NCI-H446 treated with DMSO at 0.1 percent for 48 hours (cell line): ENCODE data around the gene DOCK4.

Experiments
- DNase-seq: peaks from one replicate; lab custom pipeline; 2025; lab: John Stamatoyannopoulos, UW

The DOCK4 gene

DNA sequence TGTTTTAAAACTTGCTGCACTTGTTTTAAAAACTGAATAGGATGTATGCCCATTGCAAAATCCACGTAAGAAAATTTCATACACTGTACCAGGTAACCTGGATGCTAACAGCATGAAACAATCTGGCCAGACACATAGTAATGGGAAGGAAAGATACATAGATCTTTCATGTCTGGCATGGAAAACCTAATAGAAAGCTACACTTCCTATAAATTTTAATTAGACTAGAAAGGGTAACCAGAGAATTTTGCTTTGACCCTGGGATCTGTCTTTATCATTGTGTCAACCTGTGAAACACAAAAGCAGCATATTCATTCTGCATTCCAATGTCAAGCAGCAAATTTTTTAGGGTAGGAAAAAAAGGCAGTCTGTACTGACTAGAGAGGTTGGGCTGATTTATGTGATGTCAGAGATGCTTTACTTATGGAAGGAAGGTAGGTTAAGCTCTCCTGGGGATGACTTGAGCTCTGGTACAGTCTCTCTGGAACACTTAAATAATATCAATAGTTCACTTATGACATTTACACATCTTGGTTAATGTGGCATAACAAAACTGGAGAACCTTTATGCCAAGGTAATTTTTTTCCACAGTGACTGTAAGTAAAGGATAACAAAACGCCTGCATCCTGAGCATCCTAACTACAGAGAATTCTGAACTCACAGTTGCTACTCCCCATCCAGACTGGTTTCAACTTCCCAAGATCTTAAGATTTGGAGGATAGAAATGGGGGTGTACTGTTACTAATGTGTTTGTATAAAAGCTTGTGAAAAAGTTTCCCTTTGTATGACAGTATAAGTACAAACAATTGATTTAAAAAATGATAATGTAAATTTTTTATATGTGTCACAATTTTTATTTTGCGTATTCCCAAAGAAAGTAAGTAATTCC, 44.7 kb downstream of the DOCK4 start:
- DNase-seq, result no peak

DNA sequence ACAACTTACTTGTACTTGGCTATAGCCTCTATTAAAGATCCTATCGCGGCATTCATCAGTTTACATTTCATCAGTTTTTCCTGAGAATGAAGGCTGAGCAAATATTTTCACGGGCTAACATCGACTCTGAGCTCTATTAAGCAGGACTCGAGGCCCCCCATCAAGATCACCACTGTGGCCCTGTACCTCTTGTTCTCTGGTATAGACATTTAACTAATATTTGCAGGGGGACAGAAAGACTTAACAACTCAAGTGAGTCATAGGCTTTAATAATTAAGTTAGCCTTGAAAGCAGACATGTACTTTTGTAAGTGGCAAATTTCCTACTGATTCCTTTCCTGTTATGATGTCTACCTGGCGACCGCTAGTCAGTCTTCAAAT, 45.4 kb downstream of the DOCK4 start:
- DNase-seq, result no peak

DNA sequence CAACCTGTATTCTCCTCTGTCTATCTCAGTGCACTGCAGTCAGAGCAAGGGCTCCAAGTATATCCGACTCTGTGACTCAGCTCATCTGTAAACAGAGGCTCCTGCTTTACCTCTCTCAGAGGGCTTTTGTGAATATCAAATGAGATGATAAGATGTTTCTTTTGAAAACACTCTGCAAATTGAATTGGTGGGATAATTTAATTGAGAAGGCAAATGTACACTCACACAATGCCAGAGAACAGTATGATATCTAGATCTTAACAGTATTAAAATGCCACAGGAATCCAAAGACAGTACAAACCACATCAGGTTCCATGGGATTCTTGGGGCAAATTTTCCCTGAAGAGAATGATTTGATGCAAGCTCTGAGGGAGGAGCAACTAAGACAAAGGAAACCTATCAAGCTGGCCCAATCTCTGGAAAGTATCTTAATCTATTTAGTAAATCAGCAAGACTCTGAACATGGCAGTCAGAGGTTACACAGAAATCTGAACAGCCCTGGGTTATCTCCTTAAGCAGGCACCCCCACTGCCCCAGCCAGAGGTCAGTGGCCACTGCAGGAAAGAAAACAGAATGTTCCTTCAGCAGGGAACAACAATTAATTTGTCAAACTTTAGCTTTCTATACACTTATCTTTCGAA, 45.9 kb downstream of the DOCK4 start:
- DNase-seq, result no peak

DNA sequence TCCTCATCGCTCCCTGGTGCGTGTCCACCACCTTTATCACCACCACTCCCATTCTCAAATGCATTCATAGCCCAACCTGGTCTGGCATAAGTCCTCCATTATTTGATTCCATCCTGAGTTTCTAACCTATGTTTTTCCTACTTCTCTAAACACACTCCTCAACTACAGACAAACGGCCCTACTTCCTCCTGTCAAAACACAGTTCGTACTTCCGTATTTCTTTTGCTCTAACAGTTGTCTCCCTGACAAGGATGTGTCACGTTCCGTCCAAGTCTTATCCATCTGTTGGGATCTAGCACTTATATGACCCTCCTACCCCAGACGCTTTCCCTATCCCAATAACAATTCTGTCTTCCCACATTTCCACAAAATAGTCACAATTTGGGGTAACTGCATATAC, 46.8 kb downstream of the DOCK4 start:
- DNase-seq, result no peak

DNA sequence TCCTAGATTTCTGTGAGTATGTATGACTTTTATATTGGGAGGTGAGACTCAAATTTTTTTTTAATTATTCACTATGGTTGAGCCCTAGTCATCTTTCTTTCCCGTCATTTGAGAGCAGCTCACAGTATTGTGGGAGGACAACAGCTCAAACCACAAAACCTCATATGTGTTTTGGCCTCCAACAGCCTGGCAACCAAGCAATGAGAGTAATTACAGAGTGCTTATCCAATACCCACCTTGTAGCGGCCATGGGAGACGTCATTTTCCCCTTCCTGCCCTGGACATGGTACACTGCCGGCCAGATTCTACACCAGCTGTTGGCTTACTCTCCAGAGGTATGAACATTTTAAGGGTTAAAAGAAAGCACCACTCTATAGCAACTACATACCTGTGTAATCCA, 49.1 kb downstream of the DOCK4 start:
- DNase-seq, result no peak

DNA sequence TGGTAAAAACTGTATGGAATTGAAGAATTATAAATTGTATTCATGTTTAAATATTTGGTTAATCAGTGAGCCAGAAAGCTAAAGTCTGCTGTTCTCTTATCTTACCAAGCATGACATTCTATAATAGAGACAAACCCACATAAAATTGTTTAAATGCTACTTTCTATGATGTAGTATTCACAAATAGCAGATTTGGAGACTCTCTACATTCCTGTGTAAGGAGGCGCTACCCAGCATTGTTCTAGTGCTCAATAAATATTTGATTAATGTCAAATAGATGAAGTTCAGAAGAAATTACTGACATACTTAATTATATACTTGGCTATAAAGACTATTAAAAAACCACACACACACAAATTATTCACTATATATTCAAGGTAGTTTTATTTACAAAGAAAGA, 49.8 kb downstream of the DOCK4 start:
- DNase-seq, result no peak

DNA sequence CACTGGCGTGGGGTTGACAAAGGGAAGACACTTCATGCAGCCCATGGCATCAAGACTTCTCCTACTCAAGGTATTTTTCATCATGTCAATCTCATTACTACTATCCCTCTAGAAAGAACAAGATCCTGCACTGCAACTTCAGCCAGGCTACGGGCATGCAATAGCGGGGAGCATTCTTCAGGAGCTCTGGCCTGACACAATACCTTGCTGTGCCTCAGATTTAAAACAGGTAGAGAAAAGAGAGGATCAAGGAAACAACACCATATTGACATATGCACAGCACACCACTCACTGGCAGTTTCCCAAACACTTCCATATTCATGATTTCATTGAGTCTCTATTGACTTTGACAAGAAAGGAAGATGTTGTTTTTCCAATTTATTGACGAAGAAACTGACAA, 51.5 kb downstream of the DOCK4 start:
- DNase-seq, result no peak

DNA sequence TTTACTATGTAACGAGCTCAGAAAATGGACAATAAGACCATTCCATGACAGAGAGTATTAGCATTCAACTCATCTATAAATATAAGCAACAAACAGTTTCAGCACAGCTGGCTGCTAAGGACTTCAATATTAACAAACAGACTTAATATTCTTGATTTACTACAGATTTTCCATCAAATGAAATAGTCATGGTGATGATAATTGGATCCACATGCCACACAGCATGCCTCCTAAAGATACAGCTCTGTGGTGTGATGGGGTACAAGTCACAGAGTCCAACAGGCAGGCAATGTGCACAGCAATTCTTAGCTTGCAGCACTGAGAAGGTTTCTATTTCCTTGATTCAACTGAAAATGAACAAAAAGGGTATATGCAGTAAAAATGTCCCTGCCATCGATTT, 54.0 kb downstream of the DOCK4 start:
- DNase-seq, result no peak

DNA sequence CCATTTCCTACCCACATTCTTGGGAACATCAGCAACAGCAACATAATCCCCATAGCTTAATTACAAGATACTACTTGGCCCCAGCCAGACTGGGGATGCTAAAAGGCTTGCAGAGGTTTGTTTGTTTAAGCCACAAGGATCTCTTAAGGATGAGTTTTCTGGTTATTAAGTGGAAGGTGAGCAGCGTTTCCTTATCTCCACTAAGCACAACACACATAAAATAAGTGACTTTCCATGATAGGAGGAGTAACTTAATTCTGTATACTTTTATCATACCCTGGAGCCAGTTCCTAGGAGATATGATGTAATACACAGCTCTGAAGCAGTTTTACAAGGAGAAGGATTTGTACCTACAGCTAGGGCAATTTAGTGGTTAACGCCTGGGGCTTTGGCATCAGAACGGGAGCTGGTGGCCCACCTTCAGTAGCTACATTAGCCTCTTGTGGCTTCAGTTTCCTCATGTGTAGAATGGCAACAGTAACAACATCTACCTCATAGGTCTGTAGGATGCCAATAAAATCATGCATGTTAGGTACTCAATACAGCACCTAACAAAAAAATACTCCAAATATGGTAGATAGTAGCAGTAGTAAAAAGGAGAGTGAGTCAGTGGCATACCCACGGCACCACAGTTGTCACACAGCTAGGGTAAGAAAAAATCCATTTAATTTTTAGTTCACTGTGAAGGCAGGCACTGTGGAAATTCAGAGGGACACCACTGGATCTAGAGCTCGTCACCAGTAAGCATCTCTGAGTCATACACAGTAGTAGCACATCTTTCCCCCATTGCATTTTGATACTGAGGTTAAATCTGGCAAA, 55.2 kb downstream of the DOCK4 start:
- DNase-seq, result no peak

DNA sequence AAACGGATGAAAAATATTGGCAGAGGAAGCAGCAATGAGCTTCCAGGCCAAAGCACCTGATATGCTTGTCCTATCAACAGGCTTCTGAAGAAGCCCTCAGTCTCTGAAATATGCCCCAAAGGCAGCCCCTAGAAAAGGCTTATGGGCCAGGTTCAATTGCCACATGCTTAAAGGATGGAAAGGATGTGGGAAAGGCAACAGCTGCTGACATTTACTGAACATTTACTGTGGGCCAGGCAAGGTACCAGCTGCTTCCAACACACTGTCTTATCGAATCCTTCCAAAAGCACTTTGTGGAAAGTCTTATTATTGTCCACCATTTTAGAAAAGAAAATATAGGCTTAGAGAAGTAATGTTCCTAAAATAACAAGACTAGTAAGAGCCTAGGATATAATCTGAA, 56.5 kb downstream of the DOCK4 start:
- peak; percentile 6 for DNase-seq

DNA sequence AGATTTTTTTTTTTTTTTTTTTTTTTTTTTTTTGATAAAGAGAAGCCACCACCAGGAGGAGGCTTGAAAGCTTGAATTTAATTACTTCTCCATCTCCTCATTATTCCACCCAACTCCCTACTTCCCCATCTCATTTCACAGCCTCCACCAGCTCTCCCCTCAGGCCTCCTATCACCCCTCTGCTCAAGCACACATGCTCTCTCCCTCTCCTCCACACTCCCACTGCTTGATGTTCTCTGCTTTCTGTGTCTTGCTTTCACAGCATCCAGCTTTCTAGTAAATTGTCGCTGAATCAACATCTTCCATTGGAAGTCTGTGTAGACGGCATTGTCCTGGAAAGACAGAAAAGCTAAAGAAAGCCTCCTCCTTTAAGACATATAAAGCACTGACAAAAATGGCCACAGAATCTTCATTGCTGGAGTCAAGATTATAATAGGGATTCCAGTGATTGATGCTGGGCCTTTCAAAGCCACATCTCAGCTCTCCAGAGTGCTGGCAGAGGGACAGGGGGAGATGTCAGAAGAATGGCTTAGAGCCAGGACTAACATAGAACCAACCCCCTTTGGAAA, 58.3 kb downstream of the DOCK4 start:
- peak; percentile 36 for DNase-seq

DNA sequence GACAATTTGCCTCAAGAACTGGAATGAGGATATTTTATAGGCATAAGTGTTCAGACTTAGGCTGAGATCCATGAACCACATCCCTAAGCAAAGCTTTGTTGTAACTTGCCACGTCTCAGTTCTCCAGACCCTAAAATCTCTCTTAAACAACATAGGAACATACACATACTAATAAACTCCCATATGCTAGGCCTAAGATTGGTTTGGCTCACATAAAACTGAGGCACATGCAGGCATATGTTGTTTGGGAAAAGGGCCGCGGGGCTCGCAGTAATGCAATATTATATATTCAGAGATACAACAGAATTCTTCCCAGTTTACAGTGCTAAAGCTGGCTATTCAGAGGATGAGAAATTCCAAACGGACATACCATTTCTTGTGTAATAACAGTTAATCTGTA, 61.0 kb downstream of the DOCK4 start:
- no peak for DNase-seq

DNA sequence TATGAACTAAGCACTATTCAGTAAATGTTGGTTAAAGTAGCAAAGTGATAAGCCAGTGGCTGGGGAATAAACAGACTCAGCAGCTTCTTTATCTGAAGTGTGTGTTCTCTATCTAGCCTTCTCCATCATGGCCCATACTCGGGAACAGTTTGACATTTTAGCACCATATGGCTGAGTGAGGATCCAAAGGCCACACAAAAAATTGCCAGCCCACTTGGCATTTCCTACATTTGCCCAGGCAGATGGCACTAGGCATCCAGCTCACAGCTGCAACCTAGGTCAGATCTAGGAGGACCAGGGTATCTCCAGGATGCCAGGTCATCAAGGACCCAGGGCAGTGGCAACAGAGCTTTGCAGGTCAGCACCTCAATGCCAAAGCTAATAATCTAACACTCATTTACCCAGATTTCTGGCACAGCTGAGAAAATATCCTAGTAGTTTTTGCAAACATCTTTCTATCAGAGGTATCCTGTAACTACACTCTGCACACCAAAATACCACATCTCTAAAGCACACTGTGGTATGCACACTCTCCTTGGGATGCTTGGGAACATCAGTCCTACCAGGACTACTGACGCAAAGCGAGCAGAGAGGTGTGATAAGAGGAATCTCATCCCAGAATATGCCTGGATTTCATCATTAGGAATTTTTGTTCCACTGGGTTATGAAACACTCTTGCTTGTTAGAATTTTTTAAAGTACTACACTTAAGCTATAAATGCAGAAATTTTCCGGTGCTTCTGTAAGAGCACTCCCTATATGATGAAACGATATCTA, 61.7 kb downstream of the DOCK4 start:
- DNase-seq, result peak; percentile 24

DNA sequence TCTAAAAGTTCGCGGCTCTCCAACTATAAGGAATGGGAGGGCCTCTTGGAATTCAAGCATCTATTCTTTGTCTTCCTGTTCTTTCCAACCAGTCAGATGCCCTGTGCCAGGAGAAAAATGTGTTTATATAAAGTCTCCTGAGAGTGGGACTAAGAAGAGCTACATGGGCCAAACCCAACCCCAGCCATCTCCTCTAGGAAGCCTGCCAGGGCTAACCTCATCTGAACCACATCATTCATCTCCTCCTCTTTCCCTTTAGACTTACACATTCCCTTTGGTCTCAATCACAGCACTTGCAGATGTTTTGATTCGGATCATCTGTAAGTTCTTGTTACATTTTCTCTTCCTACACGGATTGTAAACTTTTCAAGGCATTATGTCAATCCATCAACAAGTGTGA, 62.6 kb downstream of the DOCK4 start:
- DNase-seq, result peak; percentile 36

DNA sequence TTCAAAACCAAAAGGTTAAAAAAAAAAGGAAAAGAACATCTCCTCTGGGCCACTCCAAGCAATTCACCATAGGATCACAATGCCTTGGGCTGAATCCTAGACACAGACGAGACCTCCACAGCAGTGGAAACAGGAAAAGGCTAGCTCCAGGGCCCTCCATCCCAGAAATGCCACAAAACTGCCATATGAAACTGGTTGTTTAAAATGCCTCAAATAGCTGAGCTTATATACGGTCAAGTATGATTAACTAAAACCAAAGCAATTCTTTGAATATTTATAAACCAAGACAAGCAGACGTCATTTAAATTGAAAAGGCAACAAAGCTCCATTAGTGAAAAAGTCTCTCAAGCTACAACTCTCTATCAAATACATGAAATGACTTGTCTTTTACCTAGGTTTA, 63.1 kb downstream of the DOCK4 start:
- DNase-seq, result no peak

DNA sequence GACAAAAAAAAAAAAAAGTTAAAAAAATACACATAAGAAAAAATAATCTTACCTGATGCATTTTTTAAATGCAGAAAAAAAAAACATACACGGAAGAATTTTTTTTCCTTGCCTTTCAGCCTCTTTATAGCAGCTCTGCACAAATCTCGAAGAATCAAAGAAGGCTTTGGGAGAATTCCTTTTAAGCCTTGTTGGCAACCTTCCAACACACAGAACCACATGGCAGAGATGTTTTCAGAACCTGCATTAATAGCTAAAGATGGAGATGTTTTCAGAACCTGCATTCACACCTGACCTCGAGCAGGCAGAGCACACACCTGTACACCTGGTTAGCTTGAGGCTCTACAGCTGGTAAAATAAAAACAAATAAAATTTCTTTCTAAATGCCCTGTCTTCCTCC, 65.6 kb downstream of the DOCK4 start:
- no peak for DNase-seq

DNA sequence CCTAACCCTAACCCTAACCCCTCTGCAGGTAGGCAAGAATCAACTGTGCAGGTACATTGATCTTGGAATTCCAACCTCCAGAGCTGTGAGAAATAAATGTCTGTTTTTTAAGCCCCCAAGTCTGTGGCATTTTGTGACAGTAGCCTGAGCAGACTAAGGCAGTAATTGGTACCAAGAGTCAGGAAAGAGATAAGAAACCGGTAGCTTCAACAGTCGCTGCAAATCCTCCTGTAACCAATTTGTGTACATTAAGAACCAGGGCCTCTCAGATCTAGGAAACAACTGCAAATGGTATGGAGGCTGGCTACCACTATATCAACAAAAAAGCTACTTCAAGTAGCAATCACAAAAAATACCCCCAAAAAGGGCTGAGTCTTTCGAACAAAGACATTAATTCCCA, 67.3 kb downstream of the DOCK4 start:
- no peak for DNase-seq

DNA sequence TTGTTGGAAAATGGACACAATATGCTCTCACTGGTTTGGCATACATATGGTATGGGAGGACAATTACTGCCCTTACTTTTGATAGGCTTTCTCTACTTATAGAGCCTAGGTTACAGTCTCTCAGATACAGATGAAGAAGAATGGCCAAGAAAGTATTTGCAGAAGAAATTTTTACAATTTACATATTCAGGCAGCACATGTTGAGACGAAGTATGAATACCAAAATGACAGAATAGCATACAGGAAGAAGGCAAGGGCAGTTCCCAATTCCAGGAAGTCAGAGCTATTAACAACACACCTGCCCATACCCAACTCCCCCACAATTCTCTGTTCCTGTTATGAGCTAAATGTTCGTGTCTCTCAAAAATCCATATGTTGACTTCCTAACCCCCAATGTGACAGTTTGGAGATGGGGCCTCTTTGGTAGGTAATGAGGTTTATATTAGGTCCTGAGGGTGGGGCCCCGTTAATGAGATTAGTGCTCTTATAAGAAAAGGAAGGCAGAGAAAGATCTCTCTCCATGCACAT, 67.8 kb downstream of the DOCK4 start:
- no peak for DNase-seq

DNA sequence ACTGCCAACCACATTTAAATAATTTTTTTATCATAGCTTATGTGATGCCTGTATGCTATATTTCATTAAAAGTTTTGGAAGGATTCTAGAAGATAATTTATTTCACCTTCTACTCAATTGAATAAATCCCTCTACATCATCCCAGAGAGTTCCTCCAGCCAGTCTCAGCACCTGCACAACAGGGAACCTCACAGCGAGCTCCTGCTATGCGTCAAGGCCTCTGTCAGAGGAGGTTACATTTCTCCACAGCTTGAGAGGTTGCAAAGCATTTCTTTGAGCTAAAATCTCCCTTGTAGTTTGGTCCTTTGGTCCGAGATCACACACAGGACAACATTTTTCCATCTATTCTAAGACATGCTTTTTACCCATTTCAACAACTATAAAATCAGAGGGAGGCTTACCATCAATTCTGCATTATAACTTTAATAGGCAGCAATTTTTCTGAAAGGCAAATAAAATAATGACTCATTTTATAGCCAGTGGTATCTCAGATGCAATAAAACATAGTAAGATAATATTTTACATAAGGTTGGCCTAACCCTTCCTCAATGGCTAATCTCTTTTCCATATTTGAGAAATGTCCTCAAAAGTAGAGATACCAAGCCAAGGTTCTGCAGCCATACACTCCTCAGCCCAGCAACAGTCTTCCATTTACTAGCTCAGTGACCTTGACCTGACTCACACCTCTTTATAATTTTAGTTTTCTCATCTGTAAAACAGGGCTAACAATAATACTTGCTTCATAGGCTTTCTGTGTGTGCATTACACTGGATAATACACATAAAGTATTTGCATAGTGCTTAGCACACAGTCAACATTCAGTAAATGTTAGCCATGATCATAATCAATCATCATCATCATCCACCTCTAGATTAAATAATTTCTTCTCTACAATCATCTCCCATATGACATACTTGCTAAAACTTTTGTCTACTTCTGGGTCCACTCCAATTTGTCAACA, 68.8 kb downstream of the DOCK4 start:
- DNase-seq, result no peak

DNA sequence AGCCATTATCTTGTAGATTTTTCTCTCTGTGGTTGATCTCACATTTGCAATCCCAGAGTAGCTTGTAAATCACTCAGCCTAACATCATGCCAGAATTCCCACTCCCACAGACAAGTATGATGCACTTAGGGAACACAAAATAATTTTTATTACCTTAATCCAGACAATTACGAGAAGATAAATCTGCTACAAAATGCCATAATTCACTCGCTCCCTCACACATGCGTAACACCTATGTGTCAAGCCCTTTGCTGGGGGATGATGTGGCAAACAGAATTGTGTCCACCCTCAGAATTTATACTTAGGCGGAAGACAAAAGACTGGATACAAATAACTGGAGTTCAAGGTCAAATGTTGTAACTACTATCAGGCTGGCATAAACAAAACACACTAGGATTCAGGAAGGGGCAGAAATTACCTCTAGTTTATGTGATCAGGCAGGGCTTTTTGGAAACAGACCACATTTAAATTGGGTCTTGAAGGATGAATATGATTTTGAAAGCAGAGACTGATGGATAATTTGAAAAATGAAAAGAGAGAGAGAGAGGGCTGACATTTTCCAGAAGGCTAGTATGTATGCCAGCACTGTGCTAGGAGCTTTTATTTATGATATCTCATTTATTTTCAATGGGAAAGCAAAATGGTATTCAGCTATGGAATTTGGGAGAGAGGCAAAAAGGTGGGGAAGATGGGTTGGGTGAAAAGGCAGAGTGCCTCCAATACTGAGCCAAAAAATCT, 69.8 kb downstream of the DOCK4 start:
- no peak for DNase-seq
